ENCODE data around the gene COL26A1.

- TF ChIP-seq, protein P1, sequence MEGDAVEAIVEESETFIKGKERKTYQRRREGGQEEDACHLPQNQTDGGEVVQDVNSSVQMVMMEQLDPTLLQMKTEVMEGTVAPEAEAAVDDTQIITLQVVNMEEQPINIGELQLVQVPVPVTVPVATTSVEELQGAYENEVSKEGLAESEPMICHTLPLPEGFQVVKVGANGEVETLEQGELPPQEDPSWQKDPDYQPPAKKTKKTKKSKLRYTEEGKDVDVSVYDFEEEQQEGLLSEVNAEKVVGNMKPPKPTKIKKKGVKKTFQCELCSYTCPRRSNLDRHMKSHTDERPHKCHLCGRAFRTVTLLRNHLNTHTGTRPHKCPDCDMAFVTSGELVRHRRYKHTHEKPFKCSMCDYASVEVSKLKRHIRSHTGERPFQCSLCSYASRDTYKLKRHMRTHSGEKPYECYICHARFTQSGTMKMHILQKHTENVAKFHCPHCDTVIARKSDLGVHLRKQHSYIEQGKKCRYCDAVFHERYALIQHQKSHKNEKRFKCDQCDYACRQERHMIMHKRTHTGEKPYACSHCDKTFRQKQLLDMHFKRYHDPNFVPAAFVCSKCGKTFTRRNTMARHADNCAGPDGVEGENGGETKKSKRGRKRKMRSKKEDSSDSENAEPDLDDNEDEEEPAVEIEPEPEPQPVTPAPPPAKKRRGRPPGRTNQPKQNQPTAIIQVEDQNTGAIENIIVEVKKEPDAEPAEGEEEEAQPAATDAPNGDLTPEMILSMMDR (conservative IDR thresholded peaks at IDR 0.05; ENCODE audit: low read depth, low read length): no peak
- no peak for TF ChIP-seq POLR2A (IDR thresholded peaks at IDR 0.05; ENCODE audit: low read depth, low read length)
- TF ChIP-seq MAZ (IDR thresholded peaks at IDR 0.05; ENCODE audit: borderline replicate concordance, low read depth, low read length): no peak
- no peak for TF ChIP-seq MXI1 (IDR thresholded peaks at IDR 0.05; ENCODE audit: borderline replicate concordance, low read depth, low read length)
- no peak for TF ChIP-seq CHD1 (IDR thresholded peaks at IDR 0.05; ENCODE audit: low read depth, low read length)
- TF ChIP-seq RCOR1 (IDR thresholded peaks at IDR 0.05; ENCODE audit: insufficient replicate concordance, low read length): no peak
- TF ChIP-seq CEBPB (IDR thresholded peaks at IDR 0.05; ENCODE audit: low read depth, low read length): no peak
- TF ChIP-seq USF2 (IDR thresholded peaks at IDR 0.05; ENCODE audit: low read depth, low read length): no peak
- no peak for TF ChIP-seq RFX5 (IDR thresholded peaks at IDR 0.05; ENCODE audit: low read depth, low read length)
- no peak for TF ChIP-seq RAD21 (IDR thresholded peaks at IDR 0.05; ENCODE audit: low read length)
- TF ChIP-seq, protein P2, sequence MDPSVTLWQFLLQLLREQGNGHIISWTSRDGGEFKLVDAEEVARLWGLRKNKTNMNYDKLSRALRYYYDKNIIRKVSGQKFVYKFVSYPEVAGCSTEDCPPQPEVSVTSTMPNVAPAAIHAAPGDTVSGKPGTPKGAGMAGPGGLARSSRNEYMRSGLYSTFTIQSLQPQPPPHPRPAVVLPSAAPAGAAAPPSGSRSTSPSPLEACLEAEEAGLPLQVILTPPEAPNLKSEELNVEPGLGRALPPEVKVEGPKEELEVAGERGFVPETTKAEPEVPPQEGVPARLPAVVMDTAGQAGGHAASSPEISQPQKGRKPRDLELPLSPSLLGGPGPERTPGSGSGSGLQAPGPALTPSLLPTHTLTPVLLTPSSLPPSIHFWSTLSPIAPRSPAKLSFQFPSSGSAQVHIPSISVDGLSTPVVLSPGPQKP (IDR thresholded peaks at IDR 0.05; ENCODE audit: borderline replicate concordance, low read depth, low read length): no peak
These were observed 144.7 kb downstream of the COL26A1 start for GRCh38 chr7:101507327-101507726.
